ENCODE results near the gene CSNK2A3. TPM values are rescaled to one million over a fixed set of nuclear protein-coding genes. Genes with fewer than 3 reads are reported as not detected.
"Not testable (repeated sequence)": the region's sequence is repeated elsewhere in the genome, so short reads cannot be mapped to it uniquely, and the experiment has no call there.

The CSNK2A3 gene
- total RNA-seq, result 1 to 10 TPM; 3.9 to 4.0 TPM
- 1.5 TPM for polyA plus RNA-seq (ENCODE audit: insufficient read depth, low read depth, low replicate concordance)
- long read RNA-seq, donor 1, transcript CSNK2A3-201 (1 exons, 1,416 nt), result major isoform, 9 of 9 reads
- long read RNA-seq, donor 1, partial matches to known transcripts, result 0 of 9 reads
- long read RNA-seq, donor 1, other reads (novel, unspliced or antisense), result 0 of 9 reads
- long read RNA-seq, donor 2, partial matches to known transcripts, result 0 of 4 reads
- long read RNA-seq, donor 2, other reads (novel, unspliced or antisense), result 0 of 4 reads

DNA sequence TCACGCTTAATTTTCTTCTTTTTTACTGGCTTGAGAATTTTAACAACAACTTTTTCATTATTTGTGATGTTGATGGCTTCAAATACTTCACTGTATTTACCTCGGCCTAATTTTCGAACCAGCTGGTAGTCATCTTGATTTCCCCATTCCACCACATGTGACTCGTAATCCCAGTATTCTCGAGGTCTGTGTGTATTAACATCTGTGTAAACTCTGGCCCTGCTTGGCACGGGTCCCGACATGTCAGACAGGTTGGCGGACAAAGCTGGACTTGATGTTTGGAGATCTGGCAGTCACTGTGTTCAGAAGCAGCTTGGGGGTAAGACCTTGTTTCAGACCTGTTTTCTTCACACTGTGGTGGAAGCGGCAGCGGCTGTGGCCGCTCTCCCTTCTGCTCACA is at the start of gene CSNK2A3:
Gene CSNK2A3, minus strand, starts transcription at position 373 of the 400 bp plus-strand sequence. Its CDS starts 131 bp downstream, at position 242.
- H3K4me1 ChIP-seq, result peaks cover 32% of the 10 kb centered on the region
- H3K9me3 ChIP-seq; DNase-seq; intact Hi-C loops (cut with DNase I; ENCODE audit: low total_unique reads); H3K4me3 ChIP-seq; H3K27ac ChIP-seq; H3K27me3 ChIP-seq; H3K36me3 ChIP-seq (ENCODE audit: low read depth, missing control alignments): not testable (repeated sequence)
- WGBS, 2 donors, result 94 to 96% methylated on average over 11 of the region's 11 CpGs

- no peak for TF ChIP-seq POLR2A (IDR thresholded peaks at IDR 0.05)
- TF ChIP-seq, protein P1, sequence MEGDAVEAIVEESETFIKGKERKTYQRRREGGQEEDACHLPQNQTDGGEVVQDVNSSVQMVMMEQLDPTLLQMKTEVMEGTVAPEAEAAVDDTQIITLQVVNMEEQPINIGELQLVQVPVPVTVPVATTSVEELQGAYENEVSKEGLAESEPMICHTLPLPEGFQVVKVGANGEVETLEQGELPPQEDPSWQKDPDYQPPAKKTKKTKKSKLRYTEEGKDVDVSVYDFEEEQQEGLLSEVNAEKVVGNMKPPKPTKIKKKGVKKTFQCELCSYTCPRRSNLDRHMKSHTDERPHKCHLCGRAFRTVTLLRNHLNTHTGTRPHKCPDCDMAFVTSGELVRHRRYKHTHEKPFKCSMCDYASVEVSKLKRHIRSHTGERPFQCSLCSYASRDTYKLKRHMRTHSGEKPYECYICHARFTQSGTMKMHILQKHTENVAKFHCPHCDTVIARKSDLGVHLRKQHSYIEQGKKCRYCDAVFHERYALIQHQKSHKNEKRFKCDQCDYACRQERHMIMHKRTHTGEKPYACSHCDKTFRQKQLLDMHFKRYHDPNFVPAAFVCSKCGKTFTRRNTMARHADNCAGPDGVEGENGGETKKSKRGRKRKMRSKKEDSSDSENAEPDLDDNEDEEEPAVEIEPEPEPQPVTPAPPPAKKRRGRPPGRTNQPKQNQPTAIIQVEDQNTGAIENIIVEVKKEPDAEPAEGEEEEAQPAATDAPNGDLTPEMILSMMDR (IDR thresholded peaks at IDR 0.05), result no peak
- H3K27me3 ChIP-seq, result no peaks in the 10 kb centered on the region
- intact Hi-C loops (cut with DNase I; ENCODE audit: low total_unique reads), result no loop called here
- no peak overlapping the region for H3K27ac ChIP-seq
- H3K9me3 ChIP-seq, result no peaks in the 10 kb centered on the region
- H3K4me3 ChIP-seq, result no peak overlapping the region
- H3K4me1 ChIP-seq, result peaks cover 14% of the 10 kb centered on the region
- H3K36me3 ChIP-seq (ENCODE audit: low read depth, missing control alignments), result no peaks in the 10 kb centered on the region
- no peak for DNase-seq
- WGBS, 2 donors, result 87% methylated on average over 3 of the region's 3 CpGs
Observed at GRCh38 chr11:11401960-11402535, 49.0 kb upstream of the CSNK2A3 start.

GRCh38 chr11:11400635-11401232 is 47.7 kb upstream of the CSNK2A3 start:
- no peak overlapping the region for H3K27ac ChIP-seq
- no peak for DNase-seq
- no peak for TF ChIP-seq POLR2A (IDR thresholded peaks at IDR 0.05)
- TF ChIP-seq, protein P1 (IDR thresholded peaks at IDR 0.05), result peak in 1 of 3 experiments; percentile 18
- no peaks in the 10 kb centered on the region for H3K9me3 ChIP-seq
- H3K36me3 ChIP-seq (ENCODE audit: low read depth, missing control alignments), result no peaks in the 10 kb centered on the region
- H3K4me1 ChIP-seq, result peaks cover 3% of the 10 kb centered on the region
- 85 to 95% methylated on average over 9 of the region's 9 CpGs for WGBS, 2 donors
- H3K27me3 ChIP-seq, result no peaks in the 10 kb centered on the region
- intact Hi-C loops (cut with DNase I; ENCODE audit: low total_unique reads), result no loop called here
- no peak overlapping the region for H3K4me3 ChIP-seq

GRCh38 chr11:11400121-11400520 is 47.1 kb upstream of the CSNK2A3 start:
- H3K4me1 ChIP-seq, result no peaks in the 10 kb centered on the region
- 83 to 90% methylated on average over 3 of the region's 3 CpGs for WGBS, 2 donors

GRCh38 chr11:11397781-11398180 is 44.7 kb upstream of the CSNK2A3 start:
- Histone ChIP-seq H3K27me3 (no peaks in the 10 kb centered on the region), H3K36me3 (ENCODE audit: low read depth, missing control alignments) (no peaks in the 10 kb centered on the region), H3K4me3 (no peak overlapping the region), H3K9me3 (no peaks in the 10 kb centered on the region), H3K4me1 (no peaks in the 10 kb centered on the region), H3K27ac (no peak overlapping the region)
- no peak for DNase-seq
- WGBS, 2 donors, result 90 to 93% methylated on average over 3 of the region's 3 CpGs
- TF ChIP-seq POLR2A (IDR thresholded peaks at IDR 0.05), result no peak
- TF ChIP-seq, protein P1 (IDR thresholded peaks at IDR 0.05), result no peak
- intact Hi-C loops (cut with DNase I; ENCODE audit: low total_unique reads), result no loop called here

More at GRCh38 chr11:11400121-11400520, 47.1 kb upstream of the CSNK2A3 start:
- no peak overlapping the region for H3K27ac ChIP-seq
- H3K9me3 ChIP-seq, result no peaks in the 10 kb centered on the region
- H3K4me3 ChIP-seq, result no peak overlapping the region
- DNase-seq, result no peak
- H3K27me3 ChIP-seq, result no peaks in the 10 kb centered on the region
- no peaks in the 10 kb centered on the region for H3K36me3 ChIP-seq (ENCODE audit: low read depth, missing control alignments)
- intact Hi-C loops (cut with DNase I; ENCODE audit: low total_unique reads), result no loop called here
- TF ChIP-seq POLR2A (IDR thresholded peaks at IDR 0.05), result no peak
- TF ChIP-seq, protein P1 (IDR thresholded peaks at IDR 0.05), result no peak
